WERI-Rb-1 (cell line): ENCODE data around the gene RASA3.
A peak's percentile ranks its signal among the peaks of the same experiment; 100 is the strongest.
"Not testable (repeated sequence)": the region's sequence is repeated elsewhere in the genome, so short reads cannot be mapped to it uniquely, and the experiment has no call there.

ENCODE experiments used
- DNase-seq: peaks from one replicate; pipeline ENCODE4 v3.0.0-alpha.2; 2020
- H3K27ac ChIP-seq: fragments of 250-450 bp; sonication (Bioruptor Pico); 2 replicates; pipeline ENCODE4 v1.5.1; 2020; ENCODE audit warnings: mild to moderate bottlenecking, moderate library complexity
- H3K27me3 ChIP-seq: fragments of 250-450 bp; sonication (Bioruptor Pico); 2 replicates; pipeline ENCODE4 v1.5.1; 2021; ENCODE audit warnings: mild to moderate bottlenecking, low read depth, moderate library complexity; ENCODE audit not compliant: insufficient read depth, severe bottlenecking
- H3K36me3 ChIP-seq: fragments of 250-450 bp; sonication (Bioruptor Pico); 2 replicates; pipeline ENCODE4 v1.5.1; 2020; ENCODE audit warnings: mild to moderate bottlenecking, moderate library complexity
- H3K4me3 ChIP-seq: 2 replicates; pipeline ENCODE4 v1.5.1; 2011; ENCODE audit warnings: low read depth, mild to moderate bottlenecking, control low read depth, low read length
- H3K9me3 ChIP-seq: fragments of 250-450 bp; sonication (Bioruptor Pico); 2 replicates; pipeline ENCODE4 v1.5.1; 2021; ENCODE audit warnings: mild to moderate bottlenecking, moderate library complexity; ENCODE audit not compliant: severe bottlenecking
- TF ChIP-seq, protein P1 (sequence below): IDR thresholded peaks from 2 replicates; pipeline ENCODE4 v1.5.1; 2011; ENCODE audit warnings: low read depth, mild to moderate bottlenecking, control low read depth, inconsistent platforms, low read length

Gene RASA3

DNA sequence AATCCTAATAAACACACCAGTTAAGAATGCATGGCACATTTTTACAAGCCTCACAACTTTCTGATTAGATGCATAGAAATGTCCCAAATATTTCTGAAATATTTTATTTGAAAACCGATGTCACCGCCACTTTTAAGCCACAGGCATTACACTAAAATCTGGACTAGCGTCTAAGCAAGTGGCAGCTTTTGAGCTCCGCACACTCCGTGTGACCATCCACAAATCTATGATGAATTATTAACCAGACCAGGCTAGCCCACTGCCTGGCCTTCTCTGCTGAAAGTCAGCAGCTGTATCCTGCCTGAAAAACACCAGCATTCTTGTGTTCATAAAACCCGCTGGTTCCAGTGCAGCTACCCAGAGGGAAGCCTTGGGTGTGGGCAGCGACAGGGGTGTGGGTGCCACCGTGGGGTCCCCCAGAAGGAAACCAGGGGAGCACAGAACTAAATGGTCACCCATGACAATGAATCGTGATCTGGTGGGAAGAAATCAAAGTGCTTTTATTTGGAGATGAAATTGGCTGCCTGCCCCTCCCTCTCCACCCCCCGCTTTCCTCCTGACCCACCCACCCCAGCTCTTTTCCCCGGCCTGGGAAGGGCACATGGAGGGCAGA, 13.8 kb downstream of the RASA3 start:
- Histone ChIP-seq H3K36me3 (no peaks in the 10 kb centered on the region), H3K4me3 (no peak overlapping the region), H3K9me3 (no peaks in the 10 kb centered on the region), H3K27ac (no peak overlapping the region), H3K27me3 (peaks cover 3% of the 10 kb centered on the region)
- TF ChIP-seq, protein P1, sequence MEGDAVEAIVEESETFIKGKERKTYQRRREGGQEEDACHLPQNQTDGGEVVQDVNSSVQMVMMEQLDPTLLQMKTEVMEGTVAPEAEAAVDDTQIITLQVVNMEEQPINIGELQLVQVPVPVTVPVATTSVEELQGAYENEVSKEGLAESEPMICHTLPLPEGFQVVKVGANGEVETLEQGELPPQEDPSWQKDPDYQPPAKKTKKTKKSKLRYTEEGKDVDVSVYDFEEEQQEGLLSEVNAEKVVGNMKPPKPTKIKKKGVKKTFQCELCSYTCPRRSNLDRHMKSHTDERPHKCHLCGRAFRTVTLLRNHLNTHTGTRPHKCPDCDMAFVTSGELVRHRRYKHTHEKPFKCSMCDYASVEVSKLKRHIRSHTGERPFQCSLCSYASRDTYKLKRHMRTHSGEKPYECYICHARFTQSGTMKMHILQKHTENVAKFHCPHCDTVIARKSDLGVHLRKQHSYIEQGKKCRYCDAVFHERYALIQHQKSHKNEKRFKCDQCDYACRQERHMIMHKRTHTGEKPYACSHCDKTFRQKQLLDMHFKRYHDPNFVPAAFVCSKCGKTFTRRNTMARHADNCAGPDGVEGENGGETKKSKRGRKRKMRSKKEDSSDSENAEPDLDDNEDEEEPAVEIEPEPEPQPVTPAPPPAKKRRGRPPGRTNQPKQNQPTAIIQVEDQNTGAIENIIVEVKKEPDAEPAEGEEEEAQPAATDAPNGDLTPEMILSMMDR, result no peak
- no peak for DNase-seq

DNA sequence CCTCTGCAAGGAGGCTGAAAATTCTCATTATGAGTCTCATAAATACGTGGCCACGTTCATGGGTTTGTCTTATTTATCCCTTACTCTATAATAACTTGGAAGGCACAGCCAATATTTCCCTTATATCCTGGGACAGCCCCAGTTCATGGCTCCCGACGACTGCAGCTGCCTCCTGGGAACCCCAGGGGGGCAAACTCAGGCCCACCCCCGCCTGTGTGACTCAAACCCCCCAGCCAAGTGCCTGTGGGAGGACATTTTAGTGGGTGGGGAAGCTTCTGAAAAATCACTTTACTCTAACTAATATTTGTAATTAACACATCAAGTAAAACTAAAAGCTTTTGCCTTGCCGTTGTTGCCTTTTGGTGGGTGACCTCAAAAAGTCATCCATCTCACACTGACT, 14.3 kb downstream of the RASA3 start:
- TF ChIP-seq, protein P1, result no peak
- Histone ChIP-seq H3K9me3 (no peaks in the 10 kb centered on the region), H3K4me3 (no peak overlapping the region), H3K27me3 (peaks cover 3% of the 10 kb centered on the region), H3K27ac (no peak overlapping the region), H3K36me3 (no peaks in the 10 kb centered on the region)
- no peak for DNase-seq

DNA sequence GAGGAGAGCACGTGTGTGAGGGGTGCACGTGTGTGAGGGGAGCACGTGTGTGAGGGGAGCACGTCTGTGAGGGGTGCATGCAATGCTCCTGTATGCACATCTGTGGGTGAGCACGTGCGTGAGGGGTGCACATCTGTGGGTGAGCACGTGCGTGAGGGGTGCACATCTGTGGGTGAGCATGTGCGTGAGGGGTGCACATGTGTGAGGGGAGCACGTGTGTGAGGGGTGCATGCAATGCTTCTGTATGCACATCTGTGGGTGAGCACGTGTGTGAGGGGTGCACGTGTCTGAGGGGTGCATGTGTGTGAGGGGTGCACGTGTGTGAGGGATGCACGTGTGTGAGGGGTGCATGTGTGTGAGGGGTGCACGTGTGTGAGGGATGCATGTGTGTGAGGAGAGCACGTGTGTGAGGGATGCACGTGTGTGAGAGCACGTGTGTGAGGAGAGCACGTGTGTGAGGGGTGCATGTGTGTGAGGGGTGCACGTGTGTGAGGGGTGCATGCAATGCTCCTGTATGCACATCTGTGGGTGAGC, 15.0 kb downstream of the RASA3 start:
- not testable (repeated sequence) for H3K4me3 ChIP-seq, H3K36me3 ChIP-seq, H3K9me3 ChIP-seq, DNase-seq, H3K27me3 ChIP-seq, H3K27ac ChIP-seq

DNA sequence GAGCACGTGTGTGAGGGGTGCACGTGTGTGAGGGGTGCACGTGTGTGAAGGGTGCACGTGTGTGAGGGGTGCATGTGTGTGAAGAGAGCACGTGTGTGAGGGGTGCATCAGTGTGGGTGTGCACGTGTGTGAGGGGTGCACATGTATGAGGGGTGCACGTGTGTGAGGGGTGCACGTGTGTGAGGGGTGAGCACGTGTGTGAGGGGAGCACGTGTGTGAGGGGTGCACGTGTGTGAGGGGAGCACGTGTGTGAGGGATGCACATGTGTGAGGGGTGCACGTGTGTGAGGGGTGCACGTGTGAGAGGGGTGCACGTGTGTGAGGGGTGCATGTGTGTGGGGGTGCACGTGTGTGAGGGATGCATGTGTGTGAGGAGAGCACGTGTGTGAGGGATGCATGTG, 15.7 kb downstream of the RASA3 start:
- Histone ChIP-seq H3K27me3 (peaks cover 3% of the 10 kb centered on the region), H3K36me3 (no peaks in the 10 kb centered on the region), H3K4me3 (no peak overlapping the region), H3K9me3 (no peaks in the 10 kb centered on the region), H3K27ac (no peak overlapping the region)
- no peak for DNase-seq
- TF ChIP-seq, protein P1, result no peak

DNA sequence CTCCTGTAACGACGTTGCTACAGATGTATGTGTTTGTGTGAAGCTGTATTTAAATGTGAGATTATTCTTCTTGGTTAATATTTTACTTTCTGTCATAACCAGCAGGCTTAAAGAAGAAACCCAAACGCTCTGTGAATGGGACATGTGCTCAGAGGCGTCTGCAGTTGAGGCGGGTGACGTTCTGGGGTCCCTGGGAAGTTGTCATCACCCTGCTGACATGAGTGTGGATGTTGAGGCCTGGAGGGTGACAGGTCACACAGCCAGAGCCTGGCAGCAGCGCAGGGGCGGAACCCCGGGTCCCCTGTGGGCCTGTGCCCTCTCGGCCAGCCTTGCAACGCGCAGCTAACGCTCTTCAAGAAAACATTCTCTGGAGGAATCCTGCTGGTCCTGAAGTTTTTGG, 16.6 kb downstream of the RASA3 start:
- DNase-seq, result no peak
- TF ChIP-seq, protein P1, result no peak
- peaks cover 3% of the 10 kb centered on the region for H3K27me3 ChIP-seq
- no peak overlapping the region for H3K4me3 ChIP-seq
- no peak overlapping the region for H3K27ac ChIP-seq
- no peaks in the 10 kb centered on the region for H3K36me3 ChIP-seq
- H3K9me3 ChIP-seq, result no peaks in the 10 kb centered on the region

DNA sequence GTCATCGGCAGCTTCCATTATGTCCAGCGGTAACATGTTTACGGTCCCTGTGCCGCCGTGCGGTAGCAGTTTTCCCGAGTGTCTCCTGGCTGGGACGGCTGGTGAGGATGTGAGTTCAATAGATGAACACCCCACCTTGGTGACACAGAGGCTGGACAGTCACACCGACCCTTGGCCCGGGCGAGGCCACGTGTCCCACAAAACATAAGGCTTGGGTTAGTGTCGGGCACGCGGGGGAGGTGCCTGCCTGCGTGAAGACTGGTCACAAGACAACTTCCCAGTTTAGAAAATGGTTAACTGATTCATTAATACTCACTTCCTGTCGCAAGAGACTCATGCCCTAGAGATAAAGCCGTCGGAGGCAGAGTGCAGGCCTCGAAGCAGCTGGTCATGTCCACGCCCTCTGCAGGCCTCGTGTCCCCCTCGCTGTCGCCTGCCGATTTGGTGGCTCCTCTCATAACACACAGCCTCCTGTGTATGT, 17.2 kb downstream of the RASA3 start:
- Histone ChIP-seq H3K36me3 (no peaks in the 10 kb centered on the region), H3K9me3 (no peaks in the 10 kb centered on the region), H3K4me3 (no peak overlapping the region), H3K27me3 (peaks cover 3% of the 10 kb centered on the region), H3K27ac (no peak overlapping the region)
- DNase-seq, result peak; percentile 50
- TF ChIP-seq, protein P1, result peak; percentile 29; the same call in 1 of the 2 replicates

DNA sequence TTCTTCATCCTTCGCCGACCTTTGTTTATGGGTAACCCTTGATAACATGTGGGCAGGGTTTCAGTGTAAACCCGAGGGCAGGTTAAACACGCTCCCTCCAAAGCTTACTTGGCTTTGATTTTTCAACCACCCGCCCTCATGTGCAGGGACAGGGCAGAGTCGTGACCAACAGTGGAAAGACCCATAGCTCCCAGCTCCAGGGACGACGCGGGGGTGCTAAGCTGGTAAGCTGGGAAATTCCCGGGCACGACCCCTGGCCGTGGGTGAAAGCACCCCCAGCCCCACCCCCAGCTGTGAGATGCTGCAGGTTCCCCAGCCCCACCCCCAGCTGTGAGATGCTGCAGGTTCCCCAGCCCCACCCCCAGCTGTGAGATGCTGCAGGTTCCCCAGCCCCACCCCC, 17.8 kb downstream of the RASA3 start:
- not testable (repeated sequence) for H3K9me3 ChIP-seq, H3K27ac ChIP-seq, H3K27me3 ChIP-seq, H3K4me3 ChIP-seq, H3K36me3 ChIP-seq
- peak; percentile 7 for DNase-seq
